Measurements from ENCODE around the gene ASPHD2.

- TF ChIP-seq CTCF (IDR thresholded peaks at IDR 0.05; ENCODE audit: low read length) (no peak), EZH2 (IDR thresholded peaks at IDR 0.05; ENCODE audit: borderline replicate concordance, low read length) (no peak)
These were observed 45.0 kb upstream of the ASPHD2 start for GRCh38 chr22:26383968-26384556.

All from OCI-LY1 (cell line).